HG03565 (cell line): ENCODE data around the gene FEZF1.
"Not testable (repeated sequence)": the region's sequence is repeated elsewhere in the genome, so short reads cannot be mapped to it uniquely, and the experiment has no call there.

Experiments used
- ATAC-seq: cut with Tn5 transposase; IDR thresholded peaks from one replicate; pipeline ENCODE4 v1.9.1; 2021; ENCODE audit warnings: mild to moderate bottlenecking, moderate library complexity; ENCODE audit not compliant: unreplicated experiment

The FEZF1 gene

DNA sequence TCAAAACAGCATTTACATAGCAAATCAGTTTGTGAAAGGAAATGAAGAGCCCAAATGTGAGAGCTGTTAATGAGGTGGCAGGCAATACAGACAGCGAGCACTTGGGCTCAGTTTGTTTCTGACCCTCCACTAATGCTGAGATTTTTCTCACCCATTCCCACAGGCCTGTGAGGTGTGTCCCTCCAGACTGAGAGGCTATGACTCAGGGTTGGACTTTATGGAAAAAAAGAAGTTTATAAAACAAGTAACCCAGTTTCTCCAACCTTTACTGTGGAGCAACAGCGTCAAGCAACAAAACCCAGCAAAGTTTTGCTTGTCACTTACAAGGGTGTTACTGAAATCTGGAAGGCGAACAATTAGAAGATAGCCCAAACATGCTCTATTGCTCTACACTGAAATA lies 4.9 kb upstream of the FEZF1 start:
- no peak for ATAC-seq

GRCh38 chr7:122307228-122307621 lies 2.7 kb upstream of the FEZF1 start:
- no peak for ATAC-seq

DNA sequence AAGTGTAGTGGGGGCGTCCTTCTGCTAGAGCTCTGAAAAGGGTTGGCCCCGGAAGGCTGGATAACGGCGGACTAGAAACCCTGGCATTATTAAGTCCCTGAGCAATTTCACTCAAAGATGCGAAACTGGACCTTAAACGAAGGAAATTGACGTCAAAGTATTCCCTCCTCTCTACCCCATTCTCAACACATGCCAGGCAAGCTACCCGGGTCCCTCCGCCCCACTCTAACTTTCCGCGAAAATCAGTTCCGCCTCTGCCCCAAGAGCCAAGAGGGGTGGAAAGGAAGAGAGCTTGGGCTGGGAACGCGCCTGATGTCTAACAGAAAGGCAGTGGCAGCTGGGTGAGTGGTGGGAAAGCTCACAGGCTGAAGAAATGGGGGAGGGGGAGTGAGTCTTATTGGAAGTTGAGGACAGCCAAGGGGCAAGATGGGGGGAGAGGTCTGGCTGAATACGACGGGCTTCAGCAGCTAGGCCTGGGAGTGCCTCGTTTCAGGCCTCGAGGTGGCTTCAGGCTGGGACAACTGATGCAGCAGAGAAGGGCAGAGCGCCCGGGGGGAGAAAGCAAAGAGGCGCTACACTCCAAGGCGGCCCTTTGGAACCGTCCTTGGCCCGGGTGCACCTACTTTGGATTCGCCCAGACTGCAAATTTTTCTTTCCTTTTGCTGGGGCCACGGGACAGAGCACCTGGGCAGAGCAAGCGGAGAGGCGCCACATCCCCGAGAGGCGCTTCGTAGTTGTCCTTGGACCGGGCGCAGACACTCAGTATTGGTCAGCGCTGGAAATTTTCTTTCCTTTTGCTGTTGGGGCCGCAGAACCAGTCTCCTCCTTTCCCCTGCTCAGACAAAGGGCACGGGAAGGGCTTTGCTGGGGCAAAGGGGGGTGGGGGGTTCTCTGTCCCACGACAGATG lies 2.0 kb upstream of the FEZF1 start:
- ATAC-seq: no peak

GRCh38 chr7:122305475-122306319 lies 1.1 kb upstream of the FEZF1 start:
- ATAC-seq: no peak

GRCh38 chr7:122304996-122305421 lies 459 bp upstream of the FEZF1 start:
- ATAC-seq: no peak

GRCh38 chr7:122303531-122304318 lies 825 bp downstream of the FEZF1 start:
- no peak for ATAC-seq

DNA sequence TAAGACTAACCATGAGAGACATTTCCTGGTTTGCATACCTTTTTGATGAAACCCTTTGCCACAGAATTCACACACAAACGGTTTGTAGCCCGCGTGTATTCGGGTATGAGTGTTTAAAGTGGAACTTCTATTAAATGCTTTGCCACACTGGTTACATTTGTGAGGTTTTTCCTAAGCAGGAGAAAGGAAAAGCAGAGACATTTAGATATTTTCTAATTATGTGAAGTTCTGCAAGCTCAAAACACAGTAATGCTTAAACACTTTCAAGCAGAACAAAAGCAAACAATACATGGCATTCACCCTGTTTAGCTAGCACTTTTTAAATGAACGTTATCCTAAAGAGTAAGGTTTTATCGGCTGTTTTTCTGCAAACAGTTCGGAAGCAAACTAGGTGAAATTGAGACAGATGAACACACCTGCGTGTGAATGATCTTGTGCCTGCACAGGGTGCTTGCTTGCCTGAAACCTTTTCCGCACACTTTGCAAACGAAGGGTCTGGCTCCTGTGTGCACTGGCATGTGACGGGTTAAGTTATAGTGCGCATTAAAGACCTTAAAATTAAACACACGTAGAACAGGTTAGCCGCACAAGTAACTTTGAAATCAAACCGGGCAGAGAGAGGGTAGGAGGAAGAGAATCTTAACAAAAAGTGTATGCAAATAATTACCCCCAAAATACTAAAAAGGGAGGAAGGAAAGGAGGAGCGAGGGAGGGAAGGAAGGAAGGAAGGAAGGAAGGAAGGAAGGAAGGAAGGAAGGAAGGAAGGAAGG lies 1.6 kb downstream of the FEZF1 start:
- no peak for ATAC-seq

DNA sequence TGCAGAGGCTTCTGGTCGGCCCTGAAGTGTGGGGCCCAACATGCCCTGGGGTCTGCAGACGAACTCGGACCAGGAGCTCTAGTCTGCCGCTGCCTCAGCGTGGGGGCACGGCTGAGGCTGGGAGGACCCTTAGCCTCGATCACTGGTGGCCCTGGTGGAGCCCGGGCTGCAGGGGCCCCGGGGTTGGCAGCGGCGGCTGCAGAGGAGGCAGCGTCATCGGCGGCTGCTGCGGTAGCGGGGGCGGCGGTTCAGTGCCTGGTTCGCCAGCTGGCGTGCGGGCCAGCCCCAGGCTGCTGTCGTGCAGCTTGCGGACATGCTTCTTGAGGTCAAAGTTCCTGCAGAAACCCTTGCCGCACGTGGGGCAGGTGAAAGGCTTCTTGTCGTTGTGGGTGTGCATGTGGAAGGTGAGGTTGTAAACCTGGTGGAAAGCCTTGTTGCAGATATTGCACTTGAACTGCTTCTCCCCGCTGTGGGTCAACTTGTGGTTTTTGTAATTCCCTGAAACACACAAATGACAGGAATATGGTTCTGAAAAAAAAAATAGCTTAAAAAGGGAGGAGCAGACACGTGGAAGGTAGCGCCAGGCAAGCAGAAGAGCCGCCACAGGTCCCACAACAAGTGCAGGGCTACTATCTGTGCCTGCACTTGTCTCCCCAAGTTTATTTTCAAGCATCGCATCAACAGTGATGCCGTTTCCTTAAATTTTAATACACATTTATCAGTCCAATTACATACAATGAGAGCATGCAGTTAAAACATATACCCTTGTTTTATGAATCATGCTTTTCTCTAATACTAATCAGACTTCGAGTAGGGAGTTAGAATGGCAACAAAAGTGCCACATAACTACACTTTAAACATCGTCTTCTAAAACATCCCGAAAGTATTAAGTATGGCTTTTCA lies 2.4 kb downstream of the FEZF1 start:
- ATAC-seq: no peak

DNA sequence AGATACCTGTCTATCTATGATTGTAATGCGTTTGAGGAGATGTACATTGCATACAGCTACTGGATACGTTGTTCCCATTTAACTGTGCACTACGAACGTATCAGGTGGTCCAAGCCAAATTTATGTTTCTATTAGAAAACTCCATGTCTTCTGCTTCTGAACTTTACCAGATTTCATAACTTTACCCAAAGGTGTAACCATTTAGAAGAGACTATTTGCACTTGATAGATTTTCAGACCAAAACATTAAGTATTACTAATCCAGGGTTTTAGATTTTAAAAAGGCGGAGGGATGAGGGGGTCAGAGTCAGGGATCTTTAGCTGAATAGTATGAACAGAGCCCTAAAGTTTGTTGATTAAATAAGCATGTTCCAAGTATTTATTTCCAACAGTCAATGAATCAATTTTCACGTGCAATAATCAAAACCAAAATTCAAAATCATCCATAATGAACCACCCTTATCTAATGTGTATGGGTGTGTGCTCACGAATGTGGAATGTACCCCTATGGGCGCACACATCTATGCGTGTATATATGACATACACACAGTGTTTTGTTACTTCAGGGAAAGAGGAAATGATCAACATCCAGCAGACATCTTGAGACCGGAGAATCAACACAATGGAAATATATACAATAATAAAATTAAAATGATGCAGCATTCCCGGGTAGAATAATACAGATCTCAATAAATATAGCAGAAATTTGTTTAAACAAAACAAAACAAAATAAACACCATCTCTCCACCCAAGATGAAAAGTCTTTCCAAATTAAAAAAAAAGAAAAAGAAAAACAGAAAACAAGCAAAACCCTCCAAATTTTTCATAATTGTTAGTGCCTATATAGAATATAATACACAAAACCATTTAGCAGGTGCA lies 3.4 kb downstream of the FEZF1 start:
- no peak for ATAC-seq

GRCh38 chr7:122300211-122300932 lies 4.2 kb downstream of the FEZF1 start:
- ATAC-seq: no peak

DNA sequence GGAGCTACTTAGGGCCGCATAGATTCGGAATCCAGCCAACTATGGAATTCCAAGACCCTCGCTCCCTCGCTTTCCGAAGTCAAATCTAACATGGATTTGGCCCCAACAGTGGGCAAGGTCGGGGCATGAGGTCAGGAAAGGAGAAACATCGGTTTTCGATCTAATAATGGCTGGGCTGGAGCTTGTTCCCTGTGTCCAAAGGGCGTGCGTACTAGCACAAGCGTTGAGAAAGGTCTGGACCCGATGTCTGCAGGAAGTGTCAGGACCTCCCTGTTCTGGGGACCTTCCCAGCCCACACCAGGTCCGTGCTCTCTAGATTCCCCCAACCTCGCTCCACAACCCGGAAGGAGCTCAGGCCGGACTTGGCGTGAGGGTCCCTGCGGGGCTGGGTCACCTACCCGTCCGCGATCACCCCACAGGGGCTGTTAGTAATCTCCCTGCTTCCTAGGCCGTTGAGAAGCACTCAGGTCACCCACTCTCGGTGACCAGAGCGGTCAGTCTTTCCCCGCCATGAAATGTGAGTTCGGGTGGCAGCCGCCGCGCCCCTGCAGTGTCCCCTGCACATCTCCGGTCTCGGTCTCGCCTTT lies 4.8 kb downstream of the FEZF1 start:
- ATAC-seq: no peak

GRCh38 chr7:122298618-122299017 lies 5.9 kb downstream of the FEZF1 start:
- no peak for ATAC-seq

DNA sequence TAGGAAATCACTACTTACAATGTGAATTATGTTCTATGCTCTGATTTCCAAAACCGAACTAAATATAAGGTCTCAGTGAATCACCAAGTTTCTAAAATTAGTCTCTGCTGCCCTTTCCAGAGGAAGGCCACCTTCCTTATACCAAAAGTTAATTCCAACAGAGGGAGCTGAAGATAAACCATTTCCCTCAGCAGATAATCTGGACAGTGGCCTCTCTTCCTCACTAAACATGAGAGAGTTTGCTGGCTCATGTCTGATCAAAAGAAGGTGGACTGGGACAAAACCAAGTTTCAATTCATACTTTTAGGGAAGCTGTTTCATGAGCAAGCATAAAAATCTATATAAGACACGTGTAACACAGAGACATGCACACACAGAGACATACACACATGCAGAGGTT lies 6.4 kb downstream of the FEZF1 start:
- ATAC-seq: no peak

GRCh38 chr7:122291189-122291588 lies 13.4 kb downstream of the FEZF1 start:
- no peak for ATAC-seq

DNA sequence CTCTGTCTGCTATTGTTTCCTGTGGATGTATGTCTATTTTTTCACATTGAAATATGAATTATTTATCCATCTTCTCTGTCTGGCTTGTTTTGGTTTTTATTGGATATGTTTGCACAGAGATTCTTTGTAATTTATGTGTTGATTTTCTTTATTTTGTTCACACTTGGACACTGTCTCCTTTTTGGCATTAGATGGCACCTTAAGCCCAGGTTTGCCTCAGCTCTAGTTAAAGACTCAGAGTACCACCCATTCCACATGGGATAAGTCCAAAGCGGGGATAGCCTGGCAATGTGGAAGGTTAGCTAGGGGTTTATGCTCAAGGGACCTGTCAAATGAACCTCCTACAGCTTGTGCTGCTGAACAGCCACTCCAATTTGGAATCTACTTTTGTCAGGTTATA lies 14.1 kb downstream of the FEZF1 start:
- no peak for ATAC-seq

GRCh38 chr7:122289426-122289825 lies 15.1 kb downstream of the FEZF1 start:
- no peak for ATAC-seq

- not testable (repeated sequence) for ATAC-seq
Measured at GRCh38 chr7:122284608-122285007, 19.9 kb downstream of the FEZF1 start.
